H1 (cell line): ENCODE measurements around the gene TEX2. TPM values are rescaled to one million over a fixed set of nuclear protein-coding genes. Genes with fewer than 3 reads are reported as not detected.
A peak's percentile ranks its signal among the peaks of the same experiment; 100 is the strongest.

Source experiments
- CTCF ChIA-PET: fragments of 300-600 bp; sonication (Branson Sonifier 250); formaldehyde crosslinking; loops from one replicate; lab custom pipeline; 2021; ENCODE audit not compliant: partially characterized antibody; lab: Charles Lee
- POLR2A ChIA-PET: fragments of 300-600 bp; sonication (Branson Sonifier 250); formaldehyde crosslinking; loops from one replicate; lab custom pipeline; 2021; ENCODE audit warnings: inconsistent platforms; ENCODE audit not compliant: partially characterized antibody; lab: Charles Lee
- DNase-seq, 2 experiments: peaks; one replicate each; pipeline versions ENCODE4 v3.0.0 to v3.0.0-alpha.2; 2010 to 2022; ENCODE audit warnings: low spot score in 2 of 2, low read depth in 1 of 2, mixed read lengths in 1 of 2
- FAIRE-seq: peaks from 2 replicates; lab custom pipeline; 2011; peaks lifted over from hg19 to GRCh38; lab: Jason Lieb, UNC
- H2AFZ ChIP-seq: 2 replicates; pipeline ENCODE4 v1.8.1; 2012; ENCODE audit warnings: low read length, inconsistent platforms
- H2AK5ac ChIP-seq: 2 replicates; pipeline ENCODE4 v1.6.1; 2013; ENCODE audit warnings: low read depth, low read length
- H2BK120ac ChIP-seq: replicated peaks from 2 replicates; pipeline ENCODE3; 2013; ENCODE audit warnings: low read depth, low read length, inconsistent platforms
- H2BK12ac ChIP-seq: 2 replicates; pipeline ENCODE4 v1.6.1; 2013; ENCODE audit warnings: low read depth, low read length
- H2BK15ac ChIP-seq: 2 replicates; pipeline ENCODE4 v1.6.1; 2013; ENCODE audit warnings: low read length
- H2BK20ac ChIP-seq: 2 replicates; pipeline ENCODE4 v1.6.1; 2013; ENCODE audit warnings: low read length
- H2BK5ac ChIP-seq: 2 replicates; pipeline ENCODE4 v1.6.1; 2013; ENCODE audit warnings: low read depth, low read length
- H3K14ac ChIP-seq: 2 replicates; pipeline ENCODE4 v1.6.1; 2013; ENCODE audit warnings: inconsistent platforms; ENCODE audit not compliant: insufficient read length
- H3K18ac ChIP-seq: 2 replicates; pipeline ENCODE4 v1.6.1; 2013; ENCODE audit warnings: low read length; ENCODE audit errors: extremely low read depth
- H3K23ac ChIP-seq: 2 replicates; pipeline ENCODE4 v1.6.1; 2013; ENCODE audit warnings: inconsistent platforms; ENCODE audit not compliant: insufficient read length
- H3K23me2 ChIP-seq: 2 replicates; pipeline ENCODE4 v1.6.1; 2013; ENCODE audit warnings: low read depth, low read length
- H3K27ac ChIP-seq: 2 replicates; pipeline ENCODE4 v1.6.1; 2011; ENCODE audit warnings: low read depth, low read length, inconsistent platforms
- H3K27me3 ChIP-seq, 4 experiments: replicated peaks in 1 of 4; 1 replicate in 1 of 4; 2 replicates in 3 of 4; pipeline versions ENCODE4 v1.6.1 to v1.8.1; 2011 to 2013; ENCODE audit warnings: low read length in 3 of 4, mild to moderate bottlenecking in 3 of 4, inconsistent platforms in 2 of 4, mixed read lengths in 2 of 4, moderate library complexity in 1 of 4; ENCODE audit not compliant: control insufficient read depth in 3 of 4, insufficient read depth in 3 of 4; ENCODE audit errors: extremely low read depth in 1 of 4
- H3K36me3 ChIP-seq, 4 experiments: 2 replicates each; pipeline versions ENCODE4 v1.6.1 to v1.8.1; 2011 to 2013; ENCODE audit warnings: mild to moderate bottlenecking in 4 of 4, low read length in 3 of 4, moderate library complexity in 2 of 4, control low read depth in 1 of 4, inconsistent platforms in 1 of 4; ENCODE audit not compliant: insufficient read depth in 4 of 4, control insufficient read depth in 2 of 4
- H3K4ac ChIP-seq: replicated peaks from 2 replicates; pipeline ENCODE3; 2013; ENCODE audit warnings: low read length, low read depth, mixed read lengths, inconsistent platforms; ENCODE audit not compliant: insufficient read length
- H3K4me1 ChIP-seq, 4 experiments: replicated peaks in 1 of 4; 1 replicate in 1 of 4; 2 replicates in 3 of 4; pipeline versions ENCODE4 v1.6.1 to v1.8.1; 2011 to 2013; ENCODE audit warnings: low read length in 3 of 4, inconsistent platforms in 2 of 4, mixed read lengths in 1 of 4; ENCODE audit not compliant: insufficient read depth in 4 of 4, control insufficient read depth in 3 of 4
- H3K4me2 ChIP-seq, 2 experiments: 2 replicates each; pipeline versions ENCODE4 v1.6.1 to v1.8.1; 2011 to 2013; ENCODE audit warnings: low read depth in 2 of 2, low read length in 2 of 2, control low read depth in 1 of 2, inconsistent platforms in 1 of 2, mild to moderate bottlenecking in 1 of 2; ENCODE audit not compliant: insufficient read depth in 1 of 2
- H3K4me3 ChIP-seq, 4 experiments: fragments of 200-600, 300-600 bp in 1 of 4; sonication (generic), shearing (Covaris generic), sonication (Bioruptor Twin) in 1 of 4; 2 replicates each; pipeline versions ENCODE4 v1.5.1 to v1.8.1; 2011 to 2016; ENCODE audit warnings: low read length in 4 of 4, low read depth in 3 of 4, control low read depth in 2 of 4, inconsistent platforms in 2 of 4, mild to moderate bottlenecking in 2 of 4, mixed read lengths in 1 of 4, moderate library complexity in 1 of 4; ENCODE audit not compliant: insufficient read depth in 2 of 4; ENCODE audit errors: extremely low read depth in 1 of 4
- H3K56ac ChIP-seq: replicated peaks from 2 replicates; pipeline ENCODE3; 2013; ENCODE audit warnings: low read depth, mild to moderate bottlenecking, mixed read lengths, low read length, inconsistent platforms; ENCODE audit not compliant: insufficient read length
- H3K79me1 ChIP-seq: 2 replicates; pipeline ENCODE4 v1.6.1; 2013; ENCODE audit warnings: low read depth, low read length, control low read depth
- H3K79me2 ChIP-seq, 2 experiments: 2 replicates each; pipeline versions ENCODE4 v1.6.1 to v1.8.1; 2012 to 2013; ENCODE audit warnings: low read length in 2 of 2, mild to moderate bottlenecking in 2 of 2, inconsistent platforms in 1 of 2; ENCODE audit not compliant: insufficient read depth in 2 of 2, control insufficient read depth in 1 of 2
- H3K9ac ChIP-seq, 4 experiments: replicated peaks in 1 of 4; 1 replicate in 1 of 4; 2 replicates in 3 of 4; pipeline versions ENCODE4 v1.6.1 to v1.8.1; 2011 to 2013; ENCODE audit warnings: low read depth in 3 of 4, low read length in 3 of 4, control low read depth in 2 of 4, mild to moderate bottlenecking in 2 of 4, moderate library complexity in 2 of 4, inconsistent platforms in 1 of 4; ENCODE audit errors: extremely low read depth in 1 of 4
- H3K9me3 ChIP-seq, 2 experiments: 2 replicates each; pipeline versions ENCODE4 v1.6.1 to v1.8.1; 2012 to 2013; ENCODE audit warnings: mild to moderate bottlenecking in 2 of 2, moderate library complexity in 2 of 2, control low read depth in 1 of 2, inconsistent platforms in 1 of 2, low read depth in 1 of 2, low read length in 1 of 2, mixed read lengths in 1 of 2; ENCODE audit not compliant: insufficient read depth in 2 of 2
- H4K20me1 ChIP-seq, 2 experiments: replicated peaks in 1 of 2; 2 replicates each; pipeline versions ENCODE3 to v1.8.1; 2011 to 2013; ENCODE audit warnings: inconsistent platforms in 2 of 2, low read length in 2 of 2, mild to moderate bottlenecking in 1 of 2; ENCODE audit not compliant: insufficient read depth in 2 of 2, control insufficient read depth in 1 of 2
- H4K5ac ChIP-seq: 2 replicates; pipeline ENCODE4 v1.6.1; 2013; ENCODE audit warnings: low read length, low read depth, mixed read lengths, inconsistent platforms; ENCODE audit not compliant: insufficient read length
- H4K8ac ChIP-seq: 2 replicates; pipeline ENCODE4 v1.8.0; 2013; ENCODE audit warnings: mild to moderate bottlenecking, moderate library complexity, low read length, inconsistent platforms; ENCODE audit not compliant: insufficient read depth; ENCODE audit errors: extremely low read depth
- H4K91ac ChIP-seq: replicated peaks from 2 replicates; pipeline ENCODE3; 2013; ENCODE audit warnings: low read length, mixed read lengths, inconsistent platforms; ENCODE audit not compliant: insufficient read length
- BCL11A ChIP-seq, 2 experiments: IDR thresholded peaks; one replicate each; pipeline ENCODE4 v1.6.1; 2011; ENCODE audit warnings: low read depth in 2 of 2, low read length in 2 of 2, mild to moderate bottlenecking in 2 of 2
- FOSL1 ChIP-seq: IDR thresholded peaks from 2 replicates; pipeline ENCODE4 v1.6.1; 2011; ENCODE audit warnings: mild to moderate bottlenecking, low read depth, low read length, moderate library complexity; ENCODE audit not compliant: insufficient read depth
- MAFK ChIP-seq: IDR thresholded peaks from 2 replicates; pipeline ENCODE4 v1.6.1; 2012; ENCODE audit warnings: low read depth, mild to moderate bottlenecking, improper control_type of control experiment, low read length
- RBBP5 ChIP-seq: IDR thresholded peaks from 2 replicates; pipeline ENCODE4 v1.7.1; 2012; ENCODE audit warnings: low read depth, mild to moderate bottlenecking, inconsistent platforms, low read length, moderate library complexity, borderline replicate concordance
- RFX5 ChIP-seq: IDR thresholded peaks from 2 replicates; pipeline ENCODE4 v1.6.1; 2011; ENCODE audit warnings: low read depth, low read length, improper control_type of control experiment, borderline replicate concordance
- RNF2 ChIP-seq: fragments of 200-900, 300-1000 bp; sonication (generic); IDR thresholded peaks from 2 replicates; pipeline ENCODE4 v1.7.1; 2016; ENCODE audit warnings: borderline replicate concordance, low read depth, mild to moderate bottlenecking, antibody characterized with exemption, low read length; ENCODE audit not compliant: poor library complexity, severe bottlenecking; ENCODE audit errors: missing control alignments
- SAP30 ChIP-seq: fragments of 300-600 bp; sonication (generic); IDR thresholded peaks from 2 replicates; pipeline ENCODE4 v1.7.1; 2012; ENCODE audit warnings: low read length, moderate library complexity, mild to moderate bottlenecking, inconsistent platforms; ENCODE audit not compliant: insufficient read depth, insufficient replicate concordance
- SIN3A ChIP-seq, 2 experiments: IDR thresholded peaks in 1 of 2; conservative IDR thresholded peaks in 1 of 2; 2 replicates each; pipeline ENCODE4 v1.6.1; 2011 to 2012; ENCODE audit warnings: low read length in 2 of 2, improper control_type of control experiment in 1 of 2, low read depth in 1 of 2, mild to moderate bottlenecking in 1 of 2
- SP2 ChIP-seq: IDR thresholded peaks from 2 replicates; pipeline ENCODE4 v1.6.1; 2012; ENCODE audit warnings: mild to moderate bottlenecking, low read length, inconsistent platforms
- SP4 ChIP-seq: IDR thresholded peaks from 2 replicates; pipeline ENCODE4 v1.6.1; 2012; ENCODE audit warnings: low read length, inconsistent platforms
- TAF1 ChIP-seq: IDR thresholded peaks from 2 replicates; pipeline ENCODE4 v1.6.1; 2011; ENCODE audit warnings: mild to moderate bottlenecking, low read depth, low read length
- TEAD4 ChIP-seq: IDR thresholded peaks from 2 replicates; pipeline ENCODE4 v1.6.1; 2012; ENCODE audit warnings: low read depth, low read length, inconsistent platforms, mixed read lengths
- WGBS, 2 experiments: shearing (Covaris generic) in 1 of 2; methylation state at CpG; one replicate each; pipeline versions ENCODE4 v1.1.6 to v1.1.7; 2013 to 2015; ENCODE audit warnings: low lambda C conversion rate in 2 of 2, mixed read lengths in 2 of 2, inconsistent platforms in 1 of 2, low coverage in 1 of 2, missing lambda C conversion rate in 1 of 2; ENCODE audit not compliant: insufficient replicate concordance in 2 of 2, insufficient coverage in 1 of 2, insufficient read length in 1 of 2; ENCODE audit errors: extremely low coverage in 1 of 2, missing lambda C conversion rate in 1 of 2; 5-methylcytosine and 5-hydroxymethylcytosine counted together
- polyA plus RNA-seq, 7 experiments: library from polyadenylated mRNA; depleted of rRNA in 3 of 7; stranded (reverse) in 5 of 7; unstranded in 2 of 7; fragments of >200 nt in 5 of 7; fragments of 200-250 nt in 2 of 7; gene quantifications; 1 replicate in 5 of 7; 2 replicates in 1 of 7; 4 replicates in 1 of 7; pipeline versions ENCODE4 v1.2.1 to v1.2.3, GENCODE V29; 2011 to 2013; ENCODE audit warnings: missing spikeins in 2 of 7, mixed read lengths in 2 of 7
- total RNA-seq: library from RNA; stranded (reverse); fragmentation: NEBNext Ultra II Directional; extraction: Animal tissue kit (Norgen Biotek cat#: 25700); gene quantifications from 2 replicates; pipeline ENCODE4 v1.2.1, GENCODE V29; 2021
- TF ChIP-seq, protein P1 (sequence below): IDR thresholded peaks from 2 replicates; pipeline ENCODE4 v1.6.1; 2011; ENCODE audit warnings: low read length, improper control_type of control experiment

The TEX2 gene
- total and polyA plus RNA-seq, 2 of the 8 experiments (the other 6 are each of a cell fraction or from before 2014, with no cell fraction given): 6.1 to 15.6 TPM

DNA sequence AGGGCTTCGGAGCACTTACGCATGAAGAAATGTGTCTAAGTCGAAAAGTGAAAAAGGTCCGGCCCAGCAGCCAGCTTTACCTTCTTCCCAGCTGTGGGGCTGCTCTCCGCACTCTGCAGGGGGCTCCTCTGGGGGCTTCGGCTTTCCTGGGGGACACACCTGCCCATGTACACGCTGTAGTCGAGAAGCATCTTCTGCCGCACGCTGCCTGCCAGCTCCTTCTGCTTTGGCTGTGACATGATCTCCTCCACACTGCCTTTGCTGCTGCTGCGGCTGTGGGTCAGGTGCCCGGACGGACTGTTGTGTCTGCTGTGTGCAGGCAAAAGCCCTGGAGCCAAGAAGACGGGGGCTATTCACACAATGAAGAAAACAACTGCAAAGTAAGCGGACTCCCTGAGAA, 75.0 kb downstream of the TEX2 start:
- DNase-seq (no peak), FAIRE-seq (no peak)
- no peak overlapping the region for H2BK12ac ChIP-seq
- no peaks in the 10 kb centered on the region for H4K20me1 ChIP-seq
- H3K23ac ChIP-seq: no peak overlapping the region
- CTCF ChIA-PET: no interaction called here
- no peaks in the 10 kb centered on the region; a peak in 1 of 7 replicates for H3K4me1 ChIP-seq
- H4K8ac ChIP-seq: peak overlapping the region; percentile 28; the same call in 1 of the 2 replicates
- 90% methylated on average over 14 of the region's 15 CpGs; no CpG with 5 or more reads in 1 of the 2 experiments for WGBS, 2 experiments
- no peaks in the 10 kb centered on the region for H3K27me3 ChIP-seq
- no peak overlapping the region for H3K14ac ChIP-seq
- POLR2A ChIA-PET: interaction anchor here (0.7 kb wide), 1 partner anchor 43 kb away, joined by 3 read pairs; no protein-coding TSS in a partner anchor
- no peak overlapping the region for H4K5ac ChIP-seq
- no peak overlapping the region for H2BK20ac ChIP-seq
- no peak overlapping the region for H3K27ac ChIP-seq
- no peaks in the 10 kb centered on the region; a peak in 1 of 8 replicates for H3K36me3 ChIP-seq
- H2BK5ac ChIP-seq: no peak overlapping the region
- H2BK15ac ChIP-seq: no peak overlapping the region
- H3K9me3 ChIP-seq: no peaks in the 10 kb centered on the region
- no peak overlapping the region for H2BK120ac ChIP-seq
- H3K23me2 ChIP-seq: no peaks in the 10 kb centered on the region
- H3K4me2 ChIP-seq: no peak overlapping the region
- no peaks in the 10 kb centered on the region for H3K79me2 ChIP-seq
- no peak overlapping the region for H3K56ac ChIP-seq
- no peak overlapping the region for H4K91ac ChIP-seq
- H2AK5ac ChIP-seq: no peak overlapping the region
- H3K4ac ChIP-seq: no peak overlapping the region
- no peak overlapping the region for H3K4me3 ChIP-seq
- no peak overlapping the region for H3K18ac ChIP-seq
- no peaks in the 10 kb centered on the region for H3K79me1 ChIP-seq
- no peak overlapping the region for H3K9ac ChIP-seq
- no peak overlapping the region for H2AFZ ChIP-seq
- TF ChIP-seq RBBP5: no peak
- TF ChIP-seq TEAD4: no peak
- TF ChIP-seq TAF1: no peak
- TF ChIP-seq SIN3A (conservative IDR thresholded peaks at IDR 0.05 in 1 of 2, IDR thresholded peaks at IDR 0.05 in 1 of 2; ENCODE audit: low read depth in 1 of 2, low read length in 2 of 2): no peak
- TF ChIP-seq, protein P1, sequence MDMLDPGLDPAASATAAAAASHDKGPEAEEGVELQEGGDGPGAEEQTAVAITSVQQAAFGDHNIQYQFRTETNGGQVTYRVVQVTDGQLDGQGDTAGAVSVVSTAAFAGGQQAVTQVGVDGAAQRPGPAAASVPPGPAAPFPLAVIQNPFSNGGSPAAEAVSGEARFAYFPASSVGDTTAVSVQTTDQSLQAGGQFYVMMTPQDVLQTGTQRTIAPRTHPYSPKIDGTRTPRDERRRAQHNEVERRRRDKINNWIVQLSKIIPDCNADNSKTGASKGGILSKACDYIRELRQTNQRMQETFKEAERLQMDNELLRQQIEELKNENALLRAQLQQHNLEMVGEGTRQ: no peak
- TF ChIP-seq SAP30: no peak
- TF ChIP-seq SP4: no peak
- TF ChIP-seq SP2: no peak
- TF ChIP-seq MAFK: no peak
- TF ChIP-seq BCL11A (IDR thresholded peaks at IDR 0.05; ENCODE audit: low read depth in 2 of 2, low read length in 2 of 2): no peak
- TF ChIP-seq RNF2: no peak
- no peak for TF ChIP-seq FOSL1
- TF ChIP-seq RFX5: no peak
